Stimulated activated CD8-positive, alpha-beta memory T cell treated with anti-CD3 and anti-CD28 coated beads, Interleukin-2, amount 100 ng/mL, for 1 hour (primary cell): ENCODE measurements around the gene STIM2.
"Not testable (repeated sequence)": the region's sequence is repeated elsewhere in the genome, so short reads cannot be mapped to it uniquely, and the experiment has no call there.

Source experiments
- DNase-seq, 2 donors: peaks; one replicate each; pipeline ENCODE4 v3.0.0-alpha.2; 2020; ENCODE audit warnings: low read depth in 2 of 2

STIM2 gene

GRCh38 chr4:27001398-27002164 is 140.9 kb downstream of the STIM2 start:
- no peak for DNase-seq

GRCh38 chr4:27003642-27004113 is 143.0 kb downstream of the STIM2 start:
- no peak for DNase-seq

- no peak for DNase-seq
Observed at GRCh38 chr4:27005501-27005900, 144.9 kb downstream of the STIM2 start.

GRCh38 chr4:27005905-27006590 is 145.4 kb downstream of the STIM2 start:
- DNase-seq, result no peak

- DNase-seq, result no peak
Observed at GRCh38 chr4:27006646-27007045, 146.0 kb downstream of the STIM2 start.

GRCh38 chr4:27007507-27007906 is 146.9 kb downstream of the STIM2 start:
- no peak for DNase-seq

GRCh38 chr4:27008679-27009078 is 148.0 kb downstream of the STIM2 start:
- no peak for DNase-seq

GRCh38 chr4:27009539-27009938 is 148.9 kb downstream of the STIM2 start:
- DNase-seq, result no peak

GRCh38 chr4:27010334-27010940 is 149.8 kb downstream of the STIM2 start:
- peak; percentile 8 to 35 for DNase-seq

GRCh38 chr4:27011401-27011800 is 150.8 kb downstream of the STIM2 start:
- DNase-seq, result no peak

- DNase-seq, result no peak
Observed at GRCh38 chr4:27013012-27013411, 152.4 kb downstream of the STIM2 start.

- DNase-seq, result no peak
Observed at GRCh38 chr4:27016551-27016950, 155.9 kb downstream of the STIM2 start.

GRCh38 chr4:27017623-27018022 is 157.0 kb downstream of the STIM2 start:
- no peak for DNase-seq

GRCh38 chr4:27018076-27018475 is 157.4 kb downstream of the STIM2 start:
- DNase-seq, result no peak

GRCh38 chr4:27018910-27019309 is 158.3 kb downstream of the STIM2 start:
- no peak for DNase-seq

GRCh38 chr4:27019766-27020165 is 159.1 kb downstream of the STIM2 start:
- no peak for DNase-seq

- no peak for DNase-seq
Observed at GRCh38 chr4:27020203-27020602, 159.6 kb downstream of the STIM2 start.

GRCh38 chr4:27020603-27021002 is 160.0 kb downstream of the STIM2 start:
- DNase-seq, result no peak

GRCh38 chr4:27022963-27023362 is 162.3 kb downstream of the STIM2 start:
- DNase-seq, result no peak

- DNase-seq, result no peak
Observed at GRCh38 chr4:27023366-27023765, 162.7 kb downstream of the STIM2 start.

- no peak for DNase-seq
Observed at GRCh38 chr4:27024805-27025204, 164.2 kb downstream of the STIM2 start.

GRCh38 chr4:27027428-27027827 is 166.8 kb downstream of the STIM2 start:
- no peak for DNase-seq

GRCh38 chr4:27035127-27035526 is 174.5 kb downstream of the STIM2 start:
- not testable (repeated sequence) for DNase-seq
